LNCaP clone FGC (cell line): Measurements from ENCODE around the gene SQOR.

ENCODE experiments used
- DNase-seq: peaks from one replicate; pipeline ENCODE4 v3.0.0-alpha.2; 2011; ENCODE audit warnings: low read depth
- H3K4me3 ChIP-seq: 2 replicates; pipeline ENCODE4 v1.5.1; 2011; ENCODE audit warnings: mild to moderate bottlenecking, low read depth, low read length, control low read depth
- CTCF ChIP-seq: IDR thresholded peaks from 2 replicates; pipeline ENCODE4 v1.5.1; 2012; ENCODE audit warnings: mild to moderate bottlenecking; ENCODE audit not compliant: control insufficient read depth, insufficient read depth; ENCODE audit errors: extremely low read depth

Gene SQOR

GRCh38 chr15:45714590-45715488 is 80.0 kb downstream of the SQOR start:
- H3K4me3 ChIP-seq = no peak overlapping the region
- TF ChIP-seq CTCF = peak; percentile 99
- DNase-seq = peak; percentile 36

GRCh38 chr15:45715528-45715927 is 80.7 kb downstream of the SQOR start:
- TF ChIP-seq CTCF = peak; percentile 49
- no peak overlapping the region for H3K4me3 ChIP-seq
- DNase-seq = no peak

GRCh38 chr15:45719490-45719889 is 84.7 kb downstream of the SQOR start:
- no peak overlapping the region for H3K4me3 ChIP-seq
- no peak for TF ChIP-seq CTCF
- DNase-seq = no peak

GRCh38 chr15:45720183-45720582 is 85.4 kb downstream of the SQOR start:
- H3K4me3 ChIP-seq = no peak overlapping the region
- no peak for DNase-seq
- TF ChIP-seq CTCF = no peak

GRCh38 chr15:45728641-45729040 is 93.8 kb downstream of the SQOR start:
- DNase-seq = no peak
- no peak for TF ChIP-seq CTCF
- H3K4me3 ChIP-seq = no peak overlapping the region

- DNase-seq = no peak
- TF ChIP-seq CTCF = no peak
- no peak overlapping the region for H3K4me3 ChIP-seq
These were observed 94.3 kb downstream of the SQOR start for GRCh38 chr15:45729141-45729540.

GRCh38 chr15:45731343-45731742 is 96.5 kb downstream of the SQOR start:
- no peak for DNase-seq
- no peak overlapping the region for H3K4me3 ChIP-seq
- TF ChIP-seq CTCF = no peak
